Endothelial cell of umbilical vein (primary cell): Measurements from ENCODE around the gene PLXNA3. TPM values are rescaled to one million over a fixed set of nuclear protein-coding genes. Genes with fewer than 3 reads are reported as not detected.

Experiments
- BruUV-seq: library from RNA; stranded (reverse); fragments of 400-500 nt; replicated peaks from 2 replicates; lab custom pipeline; 2021; lab: Mats Ljungman, UMichigan
- CTCF ChIA-PET: fragments of 300-600, 350-600 bp; sonication (Branson Sonifier 250); formaldehyde crosslinking; loops from one replicate; lab custom pipeline; 2021; ENCODE audit warnings: antibody characterized with exemption, inconsistent platforms; lab: Charles Lee
- POLR2A ChIA-PET: fragments of 300-600, 350-600 bp; sonication (Branson Sonifier 250); formaldehyde crosslinking; loops from one replicate; lab custom pipeline; 2021; ENCODE audit warnings: antibody characterized with exemption, inconsistent platforms; lab: Charles Lee
- DNase-seq: peaks from one replicate; pipeline ENCODE4 v3.0.0-alpha.2; 2011; ENCODE audit warnings: low read depth, low spot score
- FAIRE-seq: peaks from 2 replicates; lab custom pipeline; 2011; peaks lifted over from hg19 to GRCh38; lab: Jason Lieb, UNC
- H2AFZ ChIP-seq: 2 replicates; pipeline ENCODE4 v1.6.0; 2012; ENCODE audit warnings: low read depth, low read length, control low read depth, inconsistent platforms
- H3K27ac ChIP-seq: 2 replicates; pipeline ENCODE4 v1.5.1; 2011; ENCODE audit warnings: low read depth, mild to moderate bottlenecking, control low read depth, low read length, moderate library complexity; ENCODE audit not compliant: insufficient read depth
- H3K27me3 ChIP-seq, 2 experiments: 2 replicates each; pipeline versions ENCODE4 v1.6.0 to v1.6.1; 2011; ENCODE audit warnings: low read length in 2 of 2, mixed read lengths in 1 of 2; ENCODE audit not compliant: control insufficient read depth in 2 of 2, insufficient read depth in 2 of 2
- H3K36me3 ChIP-seq, 2 experiments: 2 replicates in 1 of 2; 3 replicates in 1 of 2; pipeline ENCODE4 v1.5.1; 2011; ENCODE audit warnings: low read length in 2 of 2, mild to moderate bottlenecking in 1 of 2, moderate library complexity in 1 of 2; ENCODE audit not compliant: control insufficient read depth in 2 of 2, insufficient read depth in 2 of 2; ENCODE audit errors: extremely low read depth in 1 of 2
- H3K4me1 ChIP-seq: 3 replicates; pipeline ENCODE4 v1.5.1; 2011; ENCODE audit warnings: mild to moderate bottlenecking, low read length; ENCODE audit not compliant: control insufficient read depth, insufficient read depth; ENCODE audit errors: extremely low read depth
- H3K4me2 ChIP-seq: 2 replicates; pipeline ENCODE4 v1.6.1; 2011; ENCODE audit warnings: low read length, control low read depth, mixed read lengths; ENCODE audit not compliant: insufficient read depth
- H3K4me3 ChIP-seq, 3 experiments: fragments of 200-600 bp in 1 of 3; sonication (generic), shearing (Covaris generic) in 1 of 3; replicated peaks in 1 of 3; 2 replicates each; pipeline ENCODE4 v1.5.1; 2011 to 2016; ENCODE audit warnings: control low read depth in 3 of 3, low read length in 3 of 3, mild to moderate bottlenecking in 2 of 3, inconsistent platforms in 1 of 3, low read depth in 1 of 3, moderate library complexity in 1 of 3; ENCODE audit not compliant: insufficient read depth in 1 of 3
- H3K79me2 ChIP-seq: 2 replicates; pipeline ENCODE4 v1.6.0; 2012; ENCODE audit warnings: low read length, inconsistent platforms; ENCODE audit not compliant: control insufficient read depth, insufficient read depth
- H3K9ac ChIP-seq: replicated peaks from 2 replicates; pipeline ENCODE3; 2011; ENCODE audit warnings: low read length, control low read depth; ENCODE audit not compliant: insufficient read depth; ENCODE audit errors: extremely low read depth
- H3K9me1 ChIP-seq: replicated peaks from 3 replicates; pipeline ENCODE4 v1.6.0; 2011; ENCODE audit warnings: mild to moderate bottlenecking, low read length; ENCODE audit not compliant: control insufficient read depth, insufficient read depth; ENCODE audit errors: extremely low read depth
- H3K9me3 ChIP-seq: replicated peaks from 2 replicates; pipeline ENCODE4 v1.5.1; 2012; ENCODE audit warnings: low read length, inconsistent platforms; ENCODE audit not compliant: control insufficient read depth, insufficient read depth
- H4K20me1 ChIP-seq: replicated peaks from 2 replicates; pipeline ENCODE3; 2011; ENCODE audit warnings: mild to moderate bottlenecking, low read length; ENCODE audit not compliant: control insufficient read depth, insufficient read depth; ENCODE audit errors: extremely low read depth
- CTCF ChIP-seq, 2 donors: IDR thresholded peaks; 1 replicate in 1 of 2; 2 replicates in 1 of 2; pipeline ENCODE4 v1.5.1; 2011; ENCODE audit warnings: low read length in 2 of 2, mild to moderate bottlenecking in 2 of 2, moderate library complexity in 2 of 2, control low read depth in 1 of 2, inconsistent platforms in 1 of 2, low read depth in 1 of 2; ENCODE audit not compliant: insufficient read depth in 1 of 2; ENCODE audit errors: extremely low read depth in 1 of 2
- EZH2 ChIP-seq: IDR thresholded peaks from 2 replicates; pipeline ENCODE4 v1.6.1; 2012; ENCODE audit warnings: borderline replicate concordance, low read depth, mild to moderate bottlenecking, moderate library complexity, low read length, inconsistent platforms; ENCODE audit not compliant: severe bottlenecking
- FOS ChIP-seq: IDR thresholded peaks from 2 replicates; pipeline ENCODE4 v1.6.1; 2011; ENCODE audit warnings: mild to moderate bottlenecking, low read length, moderate library complexity, borderline replicate concordance; ENCODE audit not compliant: insufficient read depth
- GATA2 ChIP-seq: IDR thresholded peaks from 2 replicates; pipeline ENCODE4 v1.7.0; 2011; ENCODE audit warnings: low read depth, mild to moderate bottlenecking, moderate library complexity, mixed read lengths, low read length; ENCODE audit not compliant: insufficient read length, insufficient read depth
- JUN ChIP-seq: IDR thresholded peaks from 2 replicates; pipeline ENCODE4 v1.6.1; 2011; ENCODE audit warnings: borderline replicate concordance, low read depth; ENCODE audit not compliant: insufficient read length, insufficient read depth
- MAX ChIP-seq: IDR thresholded peaks from 2 replicates; pipeline ENCODE4 v1.6.1; 2011; ENCODE audit not compliant: insufficient read depth, insufficient read length
- MYC ChIP-seq: IDR thresholded peaks from one replicate; pipeline ENCODE4 v1.6.1; 2011; ENCODE audit warnings: mild to moderate bottlenecking, low read depth, low read length
- POLR2A ChIP-seq: IDR thresholded peaks from 2 replicates; pipeline ENCODE4 v1.6.1; 2012; ENCODE audit warnings: low read depth, mild to moderate bottlenecking, control low read depth, low read length
- POLR2AphosphoS5 ChIP-seq: IDR thresholded peaks from 2 replicates; pipeline ENCODE4 v1.6.1; 2012; ENCODE audit warnings: low read depth, mild to moderate bottlenecking, control low read depth, low read length, moderate library complexity; ENCODE audit not compliant: insufficient read depth
- dilution Hi-C: fragments of 300-500 bp; cut with MboI; formaldehyde crosslinking; loops from one replicate; pipeline ENCODE4 v1.15.0; 2019; ENCODE audit warnings: low sequenced_read_pairs; ENCODE audit not compliant: extremely low pct_ligation_motif_present
- intact Hi-C: fragments of 100-400 bp; cut with micrococcal nuclease; formaldehyde crosslinking; loops from one replicate; pipeline ENCODE4 v1.10.0; 2022
- polyA plus RNA-seq, 4 experiments: library from polyadenylated mRNA; depleted of rRNA in 3 of 4; stranded (reverse) in 3 of 4; unstranded in 1 of 4; fragments of >200 nt; gene quantifications; 2 replicates each; pipeline versions ENCODE4 v1.2.1 to v1.2.3, GENCODE V29; 2011 to 2012; ENCODE audit warnings: missing spikeins in 1 of 4
- total RNA-seq: library from RNA; stranded (reverse); gene quantifications from 2 replicates; pipeline ENCODE4 v1.2.3, GENCODE V29; 2021

Gene PLXNA3
- total and polyA plus RNA-seq, 2 donors (not counting 3 experiments of a cell fraction or from before 2014, with no cell fraction given), result 56.8 to 58.6 TPM

- DNase-seq, result no peak
- Histone ChIP-seq H3K9ac (no peak overlapping the region), H3K9me3 (no peaks in the 10 kb centered on the region), H3K36me3 (peaks cover 0 to 35% of the 10 kb centered on the region in 2 experiments), H3K9me1 (no peaks in the 10 kb centered on the region), H3K27ac (no peak overlapping the region), H4K20me1 (no peaks in the 10 kb centered on the region), H3K4me3 (no peak overlapping the region), H3K27me3 (no peaks in the 10 kb centered on the region), H3K4me1 (no peaks in the 10 kb centered on the region), H3K4me2 (no peak overlapping the region), H3K79me2 (no peaks in the 10 kb centered on the region), H2AFZ (no peak overlapping the region)
- intact Hi-C loops, result no loop called here
- ChIA-PET POLR2A (no interaction called here), CTCF (interaction anchor here (1.6 kb wide), 1 partner anchor 12 kb away, joined by 3 read pairs; no protein-coding TSS in a partner anchor)
- BruUV-seq, result no TSS peak
- FAIRE-seq, result no peak
- dilution Hi-C loops, result no loop called here
- TF ChIP-seq MYC, result no peak
- no peak for TF ChIP-seq POLR2AphosphoS5
- no peak for TF ChIP-seq EZH2
- no peak for TF ChIP-seq GATA2
- no peak for TF ChIP-seq CTCF (IDR thresholded peaks at IDR 0.05; ENCODE audit: extremely low read depth in 1 of 2, insufficient read depth in 1 of 2, low read depth in 1 of 2, low read length in 2 of 2)
- TF ChIP-seq POLR2A, result no peak
- TF ChIP-seq JUN, result no peak
- no peak for TF ChIP-seq FOS
- TF ChIP-seq MAX, result no peak
Observed at GRCh38 chrX:154470914-154471568, 13.0 kb downstream of the PLXNA3 start.
